Lower leg skin (tissue), 3 donors: ENCODE results near the gene C5AR1.

Experiments used
- POLR2A ChIP-seq, 2 donors: fragments of 450-650 bp; IDR thresholded peaks; one replicate each; pipeline ENCODE4 v1.6.1; 2016 to 2017; ENCODE audit warnings: antibody characterized with exemption in 2 of 2, mild to moderate bottlenecking in 1 of 2, moderate library complexity in 1 of 2
- TF ChIP-seq, protein P1 (sequence below), 3 donors: fragments of 450-650 bp; IDR thresholded peaks; one replicate each; pipeline ENCODE4 v1.5.1; 2016; ENCODE audit warnings: antibody characterized with exemption in 3 of 3, mild to moderate bottlenecking in 3 of 3, moderate library complexity in 2 of 3

- TF ChIP-seq, protein P1, sequence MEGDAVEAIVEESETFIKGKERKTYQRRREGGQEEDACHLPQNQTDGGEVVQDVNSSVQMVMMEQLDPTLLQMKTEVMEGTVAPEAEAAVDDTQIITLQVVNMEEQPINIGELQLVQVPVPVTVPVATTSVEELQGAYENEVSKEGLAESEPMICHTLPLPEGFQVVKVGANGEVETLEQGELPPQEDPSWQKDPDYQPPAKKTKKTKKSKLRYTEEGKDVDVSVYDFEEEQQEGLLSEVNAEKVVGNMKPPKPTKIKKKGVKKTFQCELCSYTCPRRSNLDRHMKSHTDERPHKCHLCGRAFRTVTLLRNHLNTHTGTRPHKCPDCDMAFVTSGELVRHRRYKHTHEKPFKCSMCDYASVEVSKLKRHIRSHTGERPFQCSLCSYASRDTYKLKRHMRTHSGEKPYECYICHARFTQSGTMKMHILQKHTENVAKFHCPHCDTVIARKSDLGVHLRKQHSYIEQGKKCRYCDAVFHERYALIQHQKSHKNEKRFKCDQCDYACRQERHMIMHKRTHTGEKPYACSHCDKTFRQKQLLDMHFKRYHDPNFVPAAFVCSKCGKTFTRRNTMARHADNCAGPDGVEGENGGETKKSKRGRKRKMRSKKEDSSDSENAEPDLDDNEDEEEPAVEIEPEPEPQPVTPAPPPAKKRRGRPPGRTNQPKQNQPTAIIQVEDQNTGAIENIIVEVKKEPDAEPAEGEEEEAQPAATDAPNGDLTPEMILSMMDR (IDR thresholded peaks at IDR 0.05): no peak
- no peak for TF ChIP-seq POLR2A (IDR thresholded peaks at IDR 0.05)
These were observed 2.8 kb downstream of the C5AR1 start for GRCh38 chr19:47312366-47313006.
